Activated effector memory CD4-positive, alpha-beta T cell treated with Interleukin-2 at 50 U/mL for 16 hours (primary cell): ENCODE measurements around the gene STK32B.
"Not testable (repeated sequence)": the region's sequence is repeated elsewhere in the genome, so short reads cannot be mapped to it uniquely, and the experiment has no call there.

Experiments used
- DNase-seq: peaks from one replicate; pipeline ENCODE4 v3.0.0-alpha.2; 2020

STK32B gene

DNA sequence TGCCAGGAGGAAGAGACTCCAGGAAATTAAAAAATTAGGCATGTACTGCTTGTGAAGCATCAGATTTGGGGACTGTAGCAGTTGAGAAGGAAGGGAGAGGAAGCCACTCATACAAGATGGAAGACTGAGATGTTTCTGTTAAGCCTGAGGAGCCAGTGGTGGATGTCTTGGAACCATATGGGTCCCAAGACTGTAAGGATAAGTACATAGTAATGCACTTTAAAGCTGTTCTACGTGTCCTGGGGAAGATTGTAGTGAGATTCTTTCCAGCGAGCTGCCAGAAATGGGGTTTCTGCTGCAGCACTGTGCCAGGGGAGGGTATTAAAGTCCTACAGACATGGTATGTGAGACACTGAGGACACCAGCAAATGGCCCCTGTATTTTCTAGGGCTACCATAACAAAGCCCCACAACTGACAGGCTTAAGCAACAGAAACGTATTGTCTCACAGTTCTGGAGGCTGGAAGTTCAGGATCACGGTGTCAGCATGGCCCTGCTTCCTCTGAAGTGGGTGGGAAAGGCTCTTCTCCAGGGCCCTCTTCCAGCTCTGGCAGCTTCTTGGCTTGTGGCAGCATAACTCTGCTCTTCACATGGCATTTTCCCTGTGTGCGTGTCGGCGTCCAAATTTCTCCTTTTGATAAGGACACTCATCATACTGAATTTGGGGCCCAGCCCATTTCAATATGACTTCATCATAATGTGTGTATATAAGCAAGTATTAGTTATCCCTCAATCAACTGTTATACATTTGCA is 352.6 kb downstream of the STK32B start:
- DNase-seq: no peak

DNA sequence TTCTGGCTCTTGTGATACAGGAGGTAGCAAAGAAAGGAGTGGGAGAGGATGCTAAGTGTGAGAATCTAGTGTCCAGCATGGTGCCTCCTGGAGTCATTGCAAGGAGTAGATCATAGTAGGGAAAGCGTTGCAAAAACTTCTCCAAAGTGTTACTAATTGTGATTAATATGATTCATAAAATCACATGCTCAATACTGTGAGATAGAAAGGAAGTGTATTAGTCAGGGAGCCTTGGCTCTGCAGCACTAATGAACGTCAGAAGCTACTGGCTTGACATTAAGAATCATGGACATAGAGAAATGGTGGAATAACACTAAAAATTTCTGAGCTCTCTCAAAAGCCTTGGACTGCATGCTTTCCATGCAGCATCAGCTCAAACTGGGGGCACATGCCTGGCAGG is 358.0 kb downstream of the STK32B start:
- DNase-seq: no peak

DNA sequence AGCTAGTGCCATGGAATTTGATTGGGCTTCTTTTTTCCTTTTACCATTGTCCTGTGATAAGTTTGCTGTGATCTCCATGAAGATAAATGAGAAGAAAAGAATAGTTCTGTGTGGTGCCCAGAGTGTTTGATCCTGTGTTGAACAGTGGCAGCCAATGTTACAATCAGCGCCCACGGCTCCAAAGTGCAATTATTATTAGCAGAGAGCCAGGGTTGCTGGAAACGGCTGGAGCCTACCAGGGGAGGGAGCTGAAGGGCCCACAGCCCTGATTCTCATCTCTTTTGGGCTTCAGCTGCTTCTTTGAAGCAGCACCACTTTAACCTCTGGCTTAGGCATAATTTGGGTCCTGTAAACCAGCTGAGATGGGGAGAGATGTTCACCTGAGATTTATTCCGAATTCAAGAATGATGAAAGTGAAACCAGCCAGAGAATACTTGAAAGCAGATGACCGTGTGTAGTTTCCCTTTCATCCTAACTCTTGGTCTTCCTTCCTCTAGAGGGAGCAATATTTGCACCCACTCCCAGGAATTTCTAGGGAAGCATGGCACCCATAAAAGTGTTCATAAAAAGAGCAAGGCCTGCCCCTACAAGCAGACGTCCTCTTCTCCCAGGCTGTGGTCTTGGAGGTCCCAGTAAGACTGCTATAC is 358.8 kb downstream of the STK32B start:
- DNase-seq: no peak

DNA sequence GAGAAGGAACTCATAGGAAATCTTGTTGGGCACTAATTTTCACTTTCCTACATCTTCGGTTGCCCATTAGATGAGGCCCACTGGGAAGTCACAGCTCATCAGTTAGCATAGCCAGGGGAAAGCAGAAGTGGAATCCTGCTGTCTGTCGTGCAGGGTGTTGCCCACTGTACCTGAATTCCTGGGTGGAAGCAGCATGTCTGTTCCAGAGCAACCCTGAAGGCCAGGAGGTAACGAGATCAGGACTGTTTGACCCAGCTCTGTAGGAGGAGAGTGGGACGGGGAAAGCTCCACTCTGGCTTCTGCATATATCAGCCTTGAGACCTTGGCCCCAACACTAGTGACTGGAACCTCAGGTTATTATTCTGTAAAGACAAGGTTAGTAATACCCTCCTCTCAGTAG is 361.0 kb downstream of the STK32B start:
- no peak for DNase-seq

DNA sequence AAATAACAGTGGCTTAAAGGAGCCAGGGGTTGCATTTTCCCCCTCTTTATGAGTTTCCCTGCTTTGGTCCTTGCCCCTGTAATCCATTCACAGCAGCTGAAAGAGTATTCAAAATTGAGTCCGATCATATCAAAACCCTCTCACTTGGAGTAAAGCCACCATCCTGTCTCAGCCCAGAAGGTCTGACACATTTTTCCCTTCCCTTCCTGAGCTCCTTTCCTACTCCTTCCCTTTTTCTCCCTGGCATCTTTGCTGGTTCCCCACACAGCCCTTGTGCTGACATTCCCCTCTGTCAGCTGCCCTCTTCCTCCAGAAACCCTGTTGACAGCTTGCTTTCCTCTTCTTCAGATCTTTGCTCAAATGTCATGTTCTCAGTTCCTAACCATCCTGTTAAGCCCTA is 361.5 kb downstream of the STK32B start:
- no peak for DNase-seq

DNA sequence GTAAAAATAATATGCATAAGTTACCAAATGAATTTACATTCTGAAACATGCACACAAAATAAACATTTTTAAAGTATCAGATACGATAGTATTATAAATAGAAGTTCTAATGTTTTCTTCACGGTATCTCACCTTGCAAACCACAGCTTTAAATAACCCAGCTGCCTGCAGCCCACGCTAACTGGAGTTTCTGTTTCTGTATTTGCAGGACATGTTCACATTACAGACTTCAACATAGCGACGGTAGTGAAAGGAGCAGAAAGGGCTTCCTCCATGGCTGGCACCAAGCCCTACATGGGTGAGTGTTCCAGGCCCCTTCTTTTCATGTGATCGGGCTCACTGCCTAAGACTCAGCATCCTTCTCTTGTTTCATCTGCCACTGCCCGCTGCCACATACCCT is 365.4 kb downstream of the STK32B start:
- no peak for DNase-seq

DNA sequence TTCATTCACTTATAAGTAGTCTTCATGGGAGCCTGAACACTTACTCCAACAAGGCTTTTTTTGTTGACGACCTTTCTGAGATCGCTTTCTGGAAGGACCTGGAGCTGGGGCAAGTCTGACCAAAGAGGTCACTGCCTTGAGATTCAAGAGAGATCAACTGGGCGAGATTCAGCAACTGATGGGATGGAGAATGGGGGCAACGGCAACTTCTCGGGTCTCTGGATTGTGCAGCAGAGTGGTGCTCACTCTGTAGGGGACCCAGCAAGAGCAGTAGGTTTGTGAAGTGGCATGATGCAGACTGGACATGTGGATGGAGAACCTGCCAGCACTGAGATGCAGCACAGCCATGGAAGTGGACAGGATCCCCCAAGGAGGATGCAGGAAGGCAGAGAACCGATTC is 369.0 kb downstream of the STK32B start:
- no peak for DNase-seq

DNA sequence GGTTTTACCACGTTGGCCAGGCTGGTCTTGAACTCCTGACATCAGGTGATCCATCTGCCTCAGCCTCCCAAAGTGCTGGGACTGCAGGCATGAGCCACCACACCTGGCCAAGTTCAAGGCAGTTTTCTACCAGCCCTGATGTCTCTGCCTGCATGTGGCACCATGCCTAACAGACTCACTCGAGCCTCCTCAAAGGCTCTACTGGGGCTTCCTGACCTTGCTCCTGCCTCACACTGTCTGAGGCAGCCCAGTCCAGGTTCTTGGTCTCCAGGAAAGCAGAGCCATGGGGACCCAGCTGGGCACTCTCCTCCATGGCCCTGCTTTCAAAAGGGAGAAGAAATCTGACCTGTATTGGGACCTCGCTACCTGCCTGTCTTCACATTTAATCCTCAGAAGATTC is 370.1 kb downstream of the STK32B start:
- DNase-seq: no peak

DNA sequence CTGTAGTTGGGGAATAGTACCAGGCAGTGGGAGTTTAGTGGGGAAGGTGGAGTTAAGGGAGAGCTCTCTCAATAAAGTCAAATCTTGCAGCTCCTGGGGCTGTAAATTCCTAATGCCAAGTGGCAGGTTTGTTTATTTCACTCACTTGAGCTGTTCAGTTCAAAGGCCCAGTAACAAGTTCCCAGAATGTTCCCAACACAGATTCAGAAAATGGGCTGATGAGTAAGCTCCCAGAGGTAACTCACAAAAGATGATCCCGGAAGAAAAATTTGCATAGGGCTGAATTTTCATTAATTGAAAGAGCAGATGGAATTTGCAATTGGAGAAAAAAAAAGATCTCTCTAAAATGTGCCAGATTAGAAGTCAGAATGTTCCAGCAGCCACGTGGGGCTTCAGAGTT is 370.9 kb downstream of the STK32B start:
- no peak for DNase-seq

DNA sequence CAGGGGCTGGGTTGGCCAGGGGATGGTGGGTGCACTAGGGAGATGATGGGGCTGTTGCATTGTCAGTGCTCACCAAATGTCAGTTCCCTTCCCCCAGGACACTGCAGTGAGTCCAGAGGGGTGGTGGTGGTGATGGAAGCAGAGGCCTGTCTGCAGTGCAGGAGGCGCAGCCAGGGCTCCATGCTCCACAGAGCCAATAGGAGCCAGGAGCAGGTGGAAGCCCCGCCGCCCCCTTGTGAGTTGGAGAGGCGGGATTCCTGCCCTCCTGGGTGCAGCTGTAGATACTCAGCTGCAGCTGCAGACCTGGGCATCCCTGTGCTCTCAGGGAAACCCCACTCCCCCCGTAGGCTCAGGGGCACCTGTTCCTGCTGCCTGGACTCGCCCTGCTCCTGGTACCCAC is 372.4 kb downstream of the STK32B start:
- no peak for DNase-seq

DNA sequence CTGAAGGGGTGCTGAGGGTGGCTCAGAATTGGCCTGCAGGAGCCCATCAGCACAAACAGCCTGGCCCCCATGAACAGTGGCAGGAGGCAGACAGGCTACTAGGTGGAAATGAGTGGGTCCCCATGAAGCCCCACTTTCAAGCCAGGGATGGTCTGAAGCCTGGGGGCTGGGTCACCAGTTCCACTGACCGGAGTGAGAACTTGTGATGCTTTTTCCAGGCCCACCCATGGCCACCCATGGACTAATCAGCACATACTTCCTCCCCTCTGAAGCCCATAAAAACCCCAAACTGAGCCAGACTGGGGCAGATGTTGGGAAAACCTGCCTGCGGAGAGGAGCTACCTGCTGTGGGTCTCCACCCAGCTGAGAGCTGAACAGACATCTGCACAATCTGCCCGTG is 372.9 kb downstream of the STK32B start:
- DNase-seq: no peak

DNA sequence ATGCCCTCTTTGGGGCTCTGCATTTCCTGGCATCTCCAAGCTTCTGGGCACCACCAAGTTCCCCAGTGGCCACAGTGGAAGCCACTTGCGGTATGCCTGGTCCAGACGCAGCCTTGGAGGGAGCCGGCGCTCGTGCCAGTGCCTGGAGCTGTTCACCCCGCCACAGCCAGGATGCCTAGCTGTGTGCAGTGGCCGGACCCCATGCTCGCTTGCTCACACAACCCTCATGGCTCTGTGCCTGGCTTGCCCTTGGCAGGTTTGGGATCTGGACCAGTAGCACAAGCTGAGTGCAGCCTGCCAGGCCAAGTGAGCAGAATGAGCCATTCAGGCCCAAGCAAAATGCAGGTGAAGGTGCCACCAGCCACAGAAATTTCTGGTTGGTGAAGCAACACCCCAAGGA is 373.6 kb downstream of the STK32B start:
- no peak for DNase-seq

DNA sequence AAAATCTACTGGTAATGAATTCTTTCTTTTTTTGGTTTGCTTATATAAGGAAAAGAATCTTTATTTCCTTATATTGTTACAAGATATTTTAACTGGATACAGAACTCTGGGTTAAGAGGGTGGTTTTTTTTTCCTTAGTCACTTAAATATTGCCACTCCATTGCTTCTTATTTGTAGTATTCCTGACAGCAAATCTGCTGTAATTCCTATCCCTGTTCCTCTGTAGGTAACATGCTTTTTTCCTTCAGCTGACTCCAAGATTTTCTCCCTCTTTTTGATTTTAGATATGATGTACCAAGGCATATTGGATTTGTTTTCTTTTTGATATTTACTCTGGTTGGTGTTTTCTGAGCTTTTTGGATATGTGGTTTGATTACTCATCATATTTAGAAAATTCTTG is 378.5 kb downstream of the STK32B start:
- DNase-seq: no peak

DNA sequence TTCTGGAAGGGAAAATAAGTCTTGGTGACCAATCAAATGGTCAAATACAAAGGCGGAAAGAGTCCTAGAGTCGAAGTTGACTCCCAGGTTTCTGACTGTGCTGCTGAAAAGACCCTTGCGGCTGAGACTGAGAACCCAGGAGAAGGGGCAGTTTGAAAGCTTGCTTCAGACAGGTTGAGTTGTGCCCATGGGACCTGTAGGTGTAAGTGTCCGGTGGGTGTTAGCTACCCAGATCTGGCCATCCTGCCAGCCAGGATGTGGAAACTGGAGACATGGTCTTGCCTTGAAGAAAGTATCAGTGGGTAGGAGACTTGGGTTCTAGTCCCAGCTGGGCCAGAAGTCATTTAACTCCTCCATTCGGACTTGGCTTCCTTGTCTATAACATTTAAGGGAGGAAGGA is 381.9 kb downstream of the STK32B start:
- no peak for DNase-seq

DNA sequence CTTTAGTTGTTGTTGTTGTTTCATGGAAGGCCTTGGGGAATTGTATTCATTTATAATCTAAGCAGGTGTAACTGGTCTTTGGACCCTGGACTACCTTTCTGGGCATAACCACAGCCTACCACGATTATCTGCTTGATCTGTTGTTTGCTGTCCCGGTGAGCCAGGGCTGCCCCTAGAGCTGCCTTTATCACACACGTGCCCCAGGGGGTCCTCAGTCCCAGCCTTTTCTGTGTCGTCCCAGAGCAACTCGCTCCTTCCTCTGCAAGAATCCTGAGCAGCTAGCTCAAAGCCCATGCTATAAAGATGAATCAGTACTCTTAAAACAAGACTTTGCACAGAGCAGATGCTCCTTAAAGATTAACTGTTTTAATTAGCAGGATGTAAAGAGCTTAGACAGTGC is 383.9 kb downstream of the STK32B start:
- DNase-seq: no peak

DNA sequence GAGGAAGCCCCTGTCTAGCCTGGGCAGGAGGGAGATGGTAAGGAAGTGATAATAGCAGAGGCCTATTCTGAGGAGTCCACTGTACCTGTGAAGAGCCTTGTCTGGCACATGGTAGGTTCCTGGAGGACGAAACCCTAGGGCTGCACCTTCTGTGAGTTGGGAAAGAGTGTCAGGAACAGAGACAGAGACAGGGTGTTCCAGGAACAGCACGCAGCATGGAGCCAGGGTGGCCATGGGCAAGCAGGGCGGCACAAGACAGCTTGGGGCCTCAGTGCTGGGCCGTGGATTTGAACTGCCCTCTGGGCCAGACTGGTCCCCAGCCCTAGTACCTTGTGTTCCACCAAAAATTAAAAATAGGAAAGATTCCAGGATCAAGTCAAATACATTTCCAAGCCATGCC is 384.5 kb downstream of the STK32B start:
- no peak for DNase-seq

DNA sequence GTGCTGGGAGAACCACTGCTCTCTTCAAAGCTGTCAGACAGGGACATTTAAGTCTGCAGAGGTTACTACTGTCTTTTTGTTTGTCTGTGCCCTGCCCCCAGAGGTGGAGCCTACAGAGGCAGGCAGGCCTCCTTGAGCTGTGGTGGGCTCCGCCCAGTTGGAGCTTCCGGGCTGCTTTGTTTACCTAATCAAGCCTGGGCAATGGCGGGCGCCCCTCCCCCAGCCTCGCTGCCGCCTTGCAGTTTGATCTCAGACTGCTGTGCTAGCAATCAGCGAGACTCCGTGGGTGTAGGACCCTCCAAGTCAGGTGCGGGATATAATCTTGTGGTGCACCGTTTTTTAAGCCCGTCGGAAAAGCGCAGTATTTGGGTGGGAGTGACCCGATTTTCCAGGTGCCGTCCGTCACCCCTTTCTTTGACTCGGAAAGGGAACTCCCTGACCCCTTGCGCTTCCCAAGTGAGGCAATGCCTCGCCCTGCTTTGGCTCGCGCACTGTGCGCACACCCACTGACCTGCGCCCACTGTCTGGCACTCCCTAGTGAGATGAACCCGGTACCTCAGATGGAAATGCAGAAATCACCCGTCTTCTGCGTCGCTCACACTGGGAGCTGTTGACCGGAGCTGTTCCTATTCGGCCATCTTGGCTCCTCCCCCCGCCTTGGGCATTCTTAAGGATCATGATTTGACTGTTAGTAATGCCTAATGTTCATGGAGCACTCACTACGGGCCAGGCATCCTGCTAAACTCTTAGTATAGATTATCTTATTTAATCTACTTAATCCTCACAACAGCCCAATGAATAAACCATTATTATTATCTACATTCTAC is 392.9 kb downstream of the STK32B start:
- not testable (repeated sequence) for DNase-seq

DNA sequence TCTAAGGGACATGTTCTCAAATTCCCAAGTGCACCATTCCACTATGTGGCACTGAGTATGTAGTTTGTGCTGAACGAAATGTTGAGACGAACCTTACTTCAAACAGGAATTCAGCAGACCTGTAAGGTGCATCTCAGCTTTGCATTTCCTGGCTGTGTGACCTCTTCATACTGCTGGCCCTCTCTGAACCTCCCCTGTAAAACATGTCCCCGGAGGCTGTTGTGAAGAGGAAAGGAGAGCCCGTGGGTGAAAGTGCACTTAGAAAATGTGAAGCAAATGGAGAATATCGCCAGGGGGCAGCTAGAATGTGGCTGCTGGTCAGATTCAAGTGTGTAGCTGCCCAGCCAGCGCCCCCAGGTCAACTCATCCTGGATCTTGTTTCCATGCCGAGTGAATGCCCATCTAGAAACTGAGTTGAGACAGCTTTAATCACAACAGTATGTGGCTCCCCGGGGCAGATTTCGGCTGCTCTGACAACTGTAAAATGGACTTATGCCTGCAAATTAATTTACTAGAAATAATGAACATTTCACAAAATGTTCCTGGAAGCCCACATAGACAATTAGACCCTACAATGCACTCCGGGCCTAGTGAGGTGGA is 393.7 kb downstream of the STK32B start:
- no peak for DNase-seq

DNA sequence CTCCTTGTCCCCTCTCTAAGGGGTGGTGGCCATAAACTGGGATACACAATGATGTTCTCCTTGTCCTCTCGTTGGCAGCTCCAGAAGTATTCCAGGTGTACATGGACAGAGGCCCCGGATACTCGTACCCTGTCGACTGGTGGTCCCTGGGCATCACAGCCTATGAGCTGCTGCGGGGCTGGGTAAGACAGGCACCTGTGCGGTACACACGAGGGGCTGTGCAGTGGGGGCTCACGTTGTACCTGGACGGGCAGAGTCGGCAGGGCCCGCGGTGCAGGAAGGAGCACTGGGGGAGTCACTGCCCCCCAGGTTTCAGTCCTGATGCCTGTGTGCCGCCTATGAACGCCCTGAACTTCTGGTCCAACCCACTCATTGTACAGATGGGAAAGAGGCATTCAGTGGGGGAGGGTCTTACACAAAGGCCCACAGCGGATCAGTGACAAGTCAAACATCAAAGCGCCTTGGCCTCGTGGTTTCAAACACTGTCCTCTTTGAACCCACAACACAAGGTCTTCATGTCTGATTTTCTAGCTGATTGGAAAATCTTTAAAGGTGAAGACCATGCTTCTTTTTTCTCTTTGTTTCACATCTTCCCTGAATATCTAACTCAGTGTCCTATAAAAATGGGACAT is 395.4 kb downstream of the STK32B start:
- no peak for DNase-seq

DNA sequence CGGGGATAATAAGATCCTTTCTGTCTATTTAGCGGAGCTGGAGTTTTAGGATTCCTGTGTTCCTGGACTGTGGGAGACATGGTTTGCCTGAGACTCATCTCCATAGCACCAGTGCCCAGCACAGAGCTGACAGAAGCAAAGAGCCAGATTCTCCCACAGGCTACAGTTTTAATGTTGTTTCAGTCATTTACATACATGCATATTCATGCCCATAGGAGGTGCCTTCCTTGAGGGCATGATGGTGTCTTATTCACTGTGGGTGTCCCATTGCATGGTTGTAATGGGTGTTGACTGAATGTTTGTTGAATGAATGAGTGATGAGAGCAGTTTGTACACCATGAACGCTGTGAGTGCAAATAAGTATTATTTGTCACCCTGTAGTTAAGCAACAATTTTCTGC is 396.5 kb downstream of the STK32B start:
- no peak for DNase-seq

DNA sequence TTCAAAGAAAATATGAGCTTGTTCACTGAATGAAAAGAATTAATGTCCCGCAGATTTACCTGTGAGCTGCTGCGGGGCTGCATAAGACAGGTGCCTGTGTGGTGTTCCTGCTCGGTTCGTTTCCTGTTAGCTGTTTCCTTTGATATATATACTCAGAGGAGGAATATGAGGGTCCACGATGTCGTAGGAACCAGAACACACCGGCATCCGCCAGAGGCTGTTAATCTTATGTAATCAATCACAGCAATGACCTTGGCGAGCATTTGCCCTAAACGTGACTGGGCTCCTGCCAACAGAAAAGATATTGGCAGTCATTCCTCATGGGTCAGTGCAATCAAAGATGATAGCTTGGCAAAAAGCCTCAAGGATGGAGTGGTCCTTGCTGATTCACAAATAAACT is 396.9 kb downstream of the STK32B start:
- DNase-seq: no peak

DNA sequence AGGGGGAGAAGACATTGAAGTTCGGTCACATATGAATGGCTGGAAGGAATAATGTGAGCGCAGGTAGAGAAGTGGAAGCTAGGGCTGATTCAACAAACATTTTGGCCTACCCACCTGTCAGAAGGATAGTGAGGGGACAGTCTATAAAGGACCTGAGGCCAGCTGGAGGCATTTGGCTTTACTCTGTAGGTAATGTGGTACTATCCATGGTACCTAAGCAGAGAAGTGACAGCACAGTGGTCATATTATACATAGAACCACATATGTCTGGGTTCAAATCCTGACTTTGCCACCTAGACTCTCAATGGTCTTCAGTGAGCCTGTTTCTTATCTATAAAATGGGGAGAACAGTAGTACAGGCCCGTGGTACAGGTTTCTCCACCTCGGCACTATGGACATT is 400.0 kb downstream of the STK32B start:
- no peak for DNase-seq

DNA sequence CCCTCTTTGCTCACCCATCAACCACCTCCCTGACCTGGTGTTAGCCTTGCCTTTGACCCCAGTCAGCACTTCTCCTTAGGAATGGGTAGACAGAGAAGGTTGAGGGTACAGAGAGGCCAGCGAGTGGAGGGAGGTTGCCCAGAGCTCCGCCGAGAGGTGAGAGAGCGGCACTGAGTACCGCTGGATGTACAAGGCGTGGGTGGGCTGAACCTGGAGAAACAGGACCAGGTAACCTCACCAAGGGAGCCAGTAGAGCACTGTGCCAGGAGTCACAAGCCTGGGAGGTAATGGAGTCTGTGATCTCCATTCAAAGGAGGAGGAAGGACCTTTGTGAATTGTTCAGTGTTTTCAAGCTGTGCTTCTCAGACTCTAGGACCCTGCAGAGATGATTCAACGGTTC is 400.9 kb downstream of the STK32B start:
- no peak for DNase-seq
